ENCODE measurements around the gene ARHGAP19. TPM values are rescaled to one million over a fixed set of nuclear protein-coding genes. Genes with fewer than 3 reads are reported as not detected.
"Not testable (repeated sequence)": the region's sequence is repeated elsewhere in the genome, so short reads cannot be mapped to it uniquely, and the experiment has no call there.

The ARHGAP19 gene
- total and polyA plus RNA-seq, 7 donors: 3.0 to 9.1 (median 6.0) TPM

- no peaks in the 10 kb centered on the region for H3K36me3 ChIP-seq
- H3K27me3 ChIP-seq: no peaks in the 10 kb centered on the region
- H3K9me3 ChIP-seq: no peaks in the 10 kb centered on the region
- no peak for DNase-seq
- TF ChIP-seq POLR2A (IDR thresholded peaks at IDR 0.05) (no peak), POLR2AphosphoS5 (IDR thresholded peaks at IDR 0.05) (no peak), CTCF (IDR thresholded peaks at IDR 0.05) (no peak), EP300 (IDR thresholded peaks at IDR 0.05) (no peak)
- H3K4me1 ChIP-seq: no peaks in the 10 kb centered on the region
- 86% methylated on average over 3 of the region's 3 CpGs for WGBS, 2 donors
- H3K27ac ChIP-seq: no peak overlapping the region
- H3K4me3 ChIP-seq: no peak overlapping the region
- intact Hi-C loops (cut with DNase I): no loop called here
These were observed 5.8 kb upstream of the ARHGAP19 start for GRCh38 chr10:97298223-97298571.

DNA sequence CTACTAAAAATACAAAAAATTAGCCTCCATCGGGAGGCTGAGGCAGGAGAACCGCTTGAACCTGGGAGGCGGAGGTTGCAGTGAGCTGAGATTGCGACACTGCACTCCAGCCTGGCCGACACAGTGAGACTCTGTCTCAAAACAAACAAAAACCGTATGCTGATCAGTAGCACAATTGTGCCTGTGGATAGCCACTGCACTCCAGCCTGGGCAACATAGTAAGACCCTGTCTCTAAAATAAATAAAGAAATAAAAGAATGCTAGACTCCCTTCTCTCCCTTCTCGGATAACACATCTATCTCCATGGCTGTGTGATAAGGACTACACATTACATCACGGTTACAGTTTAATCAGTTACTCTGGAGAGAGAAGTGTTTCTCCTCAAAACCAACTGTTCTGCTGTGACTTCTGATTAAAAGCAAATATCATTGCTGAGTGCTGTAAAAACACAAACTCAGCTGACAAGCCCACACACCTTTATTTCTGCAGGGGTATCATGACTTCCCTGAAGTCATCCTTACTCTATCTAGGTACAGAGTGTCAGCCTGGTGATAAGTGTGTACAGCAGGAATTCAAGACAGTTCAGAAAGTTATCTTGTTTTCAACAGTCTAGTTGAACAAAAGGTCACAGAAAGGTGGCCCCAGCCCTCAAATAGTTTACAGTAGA lies 5.3 kb upstream of the ARHGAP19 start:
- no peak for DNase-seq
- no peaks in the 10 kb centered on the region for H3K27me3 ChIP-seq
- no peak overlapping the region for H3K27ac ChIP-seq
- intact Hi-C loops (cut with DNase I): no loop called here
- no peaks in the 10 kb centered on the region for H3K36me3 ChIP-seq
- no peaks in the 10 kb centered on the region for H3K9me3 ChIP-seq
- TF ChIP-seq POLR2A (IDR thresholded peaks at IDR 0.05): no peak
- TF ChIP-seq CTCF (IDR thresholded peaks at IDR 0.05): no peak
- TF ChIP-seq EP300 (IDR thresholded peaks at IDR 0.05): no peak
- TF ChIP-seq POLR2AphosphoS5 (IDR thresholded peaks at IDR 0.05): no peak
- no peak overlapping the region for H3K4me3 ChIP-seq
- H3K4me1 ChIP-seq: peaks cover 0 to 4% (median 0%) of the 10 kb centered on the region in 4 donors
- 53 to 80% methylated on average over 8 of the region's 8 CpGs for WGBS, 2 donors

- Histone ChIP-seq H3K27me3 (no peaks in the 10 kb centered on the region), H3K36me3 (peaks cover 0 to under 1% (median 0%) of the 10 kb centered on the region in 4 donors), H3K9me3 (no peaks in the 10 kb centered on the region), H3K27ac (no peak overlapping the region), H3K4me3 (peak overlapping the region in 1 of 4 donors; percentile 88), H3K4me1 (peaks cover 0 to 14% (median 5%) of the 10 kb centered on the region in 4 donors)
- DNase-seq: no peak
- no peak for TF ChIP-seq EP300 (IDR thresholded peaks at IDR 0.05)
- TF ChIP-seq POLR2AphosphoS5 (IDR thresholded peaks at IDR 0.05): no peak
- TF ChIP-seq POLR2A (IDR thresholded peaks at IDR 0.05): no peak
- no peak for TF ChIP-seq CTCF (IDR thresholded peaks at IDR 0.05)
- intact Hi-C loops (cut with DNase I): loop anchor here (1.0 to 2.0 kb wide), 2 partner anchors 26 to 41 kb away; partner anchors contain the start of genes FRAT1 and FRAT2
- 58 to 60% methylated on average over 3 of the region's 3 CpGs for WGBS, 2 donors
These were observed 393 bp upstream of the ARHGAP19 start for GRCh38 chr10:97292862-97293198.

GRCh38 chr10:97291357-97292096 lies 910 bp downstream of the ARHGAP19 start:
- TF ChIP-seq POLR2A (IDR thresholded peaks at IDR 0.05) (no peak), POLR2AphosphoS5 (IDR thresholded peaks at IDR 0.05) (no peak), EP300 (IDR thresholded peaks at IDR 0.05) (no peak), CTCF (IDR thresholded peaks at IDR 0.05) (no peak)
- peaks cover 0 to 8% (median 2%) of the 10 kb centered on the region in 4 donors for H3K36me3 ChIP-seq
- peak overlapping the region; percentile 88 to 97 (median 94) for H3K27ac ChIP-seq
- H3K27me3 ChIP-seq: no peaks in the 10 kb centered on the region
- H3K9me3 ChIP-seq: no peaks in the 10 kb centered on the region
- intact Hi-C loops (cut with DNase I): loop anchor here (1.0 to 2.0 kb wide), 2 partner anchors 27 to 43 kb away; partner anchors contain the start of genes FRAT1 and FRAT2
- 17 to 53% methylated on average over 25 of the region's 25 CpGs for WGBS, 2 donors
- H3K4me1 ChIP-seq: peaks cover 0 to 14% (median 5%) of the 10 kb centered on the region in 4 donors
- DNase-seq: no peak
- peak overlapping the region; percentile 61 to 89 (median 80) for H3K4me3 ChIP-seq

DNA sequence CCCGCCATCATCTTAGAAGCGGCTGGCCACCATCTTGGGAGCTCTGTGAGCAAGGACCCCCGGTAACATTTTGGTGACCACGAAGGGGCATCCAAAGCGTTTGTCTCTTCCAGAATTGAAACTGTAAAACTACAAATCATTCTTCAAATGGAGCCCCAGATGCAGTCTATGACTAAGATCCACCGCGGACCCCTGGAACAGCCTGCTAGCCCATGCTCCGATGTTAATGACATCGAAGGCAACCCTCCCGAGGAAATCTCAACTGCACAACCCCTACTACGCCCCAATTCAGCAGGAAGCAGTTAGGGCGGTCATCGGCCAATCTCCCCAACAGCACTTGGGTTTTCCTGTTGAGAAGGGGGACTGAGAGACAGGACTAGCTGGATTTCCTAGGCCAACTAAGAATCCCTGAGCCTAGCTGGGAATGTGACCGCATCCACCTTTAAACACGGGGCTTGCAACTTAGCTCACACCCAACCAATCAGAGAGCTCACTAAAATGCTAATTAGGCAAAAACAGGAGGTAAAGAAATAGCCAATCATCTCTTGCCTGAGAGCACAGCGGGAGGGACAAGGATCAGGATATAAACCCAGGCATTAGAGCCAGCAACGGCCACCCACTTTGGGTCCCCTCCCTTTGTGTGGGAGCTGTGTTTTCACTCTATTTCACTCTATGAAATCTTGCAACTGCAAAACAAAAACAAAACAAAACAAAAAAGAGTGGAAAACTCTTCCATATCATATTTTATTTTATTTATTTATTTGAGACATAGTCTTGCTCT lies 1.7 kb downstream of the ARHGAP19 start:
- intact Hi-C loops (cut with DNase I): not testable (repeated sequence)

GRCh38 chr10:97290076-97290475 lies 2.4 kb downstream of the ARHGAP19 start:
- H3K4me3 ChIP-seq; intact Hi-C loops (cut with DNase I); DNase-seq; H3K36me3 ChIP-seq; H3K27ac ChIP-seq; H3K9me3 ChIP-seq; H3K27me3 ChIP-seq: not testable (repeated sequence)
- H3K4me1 ChIP-seq: peaks cover 0 to 14% (median 5%) of the 10 kb centered on the region in 4 donors
- WGBS, 2 donors: 96 to 97% methylated on average over 13 of the region's 13 CpGs

More for the DNA sequence above, 1.7 kb downstream of the ARHGAP19 start:
- Histone ChIP-seq H3K27ac (peak overlapping the region in 2 of 4 donors; percentile 88 to 96), H3K4me1 (peaks cover 0 to 14% (median 5%) of the 10 kb centered on the region in 4 donors)
- 87 to 92% methylated on average over 17 of the region's 17 CpGs for WGBS, 2 donors
- not testable (repeated sequence) for DNase-seq, H3K4me3 ChIP-seq, H3K36me3 ChIP-seq, H3K9me3 ChIP-seq, H3K27me3 ChIP-seq

Data from sigmoid colon (tissue), 7 donors.